NCI-H345 (cell line): ENCODE measurements around the gene PI4KB.

Experiments
- DNase-seq: peaks from one replicate; lab custom pipeline; 2025; lab: John Stamatoyannopoulos, UW

PI4KB gene

DNA sequence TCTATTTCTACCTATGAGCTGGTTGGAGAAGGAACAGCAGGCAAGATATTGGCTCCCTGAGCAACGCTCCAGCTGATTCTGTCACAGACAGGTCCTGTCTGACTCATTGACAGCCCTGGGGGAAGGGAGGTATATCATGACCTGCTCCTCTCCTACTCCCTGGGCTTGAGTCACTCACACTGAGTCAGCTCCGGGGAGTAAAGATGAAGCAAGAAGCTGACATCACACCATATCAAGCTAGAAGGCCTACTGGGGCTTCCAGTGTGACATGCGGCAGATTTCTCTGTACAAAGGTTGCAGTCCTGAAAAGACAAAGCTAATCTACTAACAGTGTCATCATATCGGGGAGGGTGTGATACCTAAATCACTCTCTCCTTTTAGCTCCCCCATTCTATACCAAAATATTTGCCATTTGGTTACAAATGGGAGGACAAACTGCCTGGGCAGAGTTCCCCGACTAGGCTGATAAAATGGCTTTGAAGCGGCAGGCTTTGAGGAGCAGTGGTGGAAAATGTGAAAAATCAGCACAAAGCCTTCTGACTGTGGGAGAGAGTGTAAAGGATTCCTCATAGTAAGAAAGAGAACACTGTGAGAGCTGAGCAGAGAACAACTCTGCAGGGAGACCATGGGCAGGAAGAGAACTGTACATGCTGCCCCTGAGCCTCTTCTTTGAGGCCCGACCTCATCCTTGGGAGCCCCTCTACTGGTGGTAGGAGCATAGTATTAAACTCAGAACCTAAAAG is 15.5 kb downstream of the PI4KB start:
- no peak for DNase-seq

- no peak for DNase-seq
Measured at GRCh38 chr1:151311011-151311410, 16.2 kb downstream of the PI4KB start.

DNA sequence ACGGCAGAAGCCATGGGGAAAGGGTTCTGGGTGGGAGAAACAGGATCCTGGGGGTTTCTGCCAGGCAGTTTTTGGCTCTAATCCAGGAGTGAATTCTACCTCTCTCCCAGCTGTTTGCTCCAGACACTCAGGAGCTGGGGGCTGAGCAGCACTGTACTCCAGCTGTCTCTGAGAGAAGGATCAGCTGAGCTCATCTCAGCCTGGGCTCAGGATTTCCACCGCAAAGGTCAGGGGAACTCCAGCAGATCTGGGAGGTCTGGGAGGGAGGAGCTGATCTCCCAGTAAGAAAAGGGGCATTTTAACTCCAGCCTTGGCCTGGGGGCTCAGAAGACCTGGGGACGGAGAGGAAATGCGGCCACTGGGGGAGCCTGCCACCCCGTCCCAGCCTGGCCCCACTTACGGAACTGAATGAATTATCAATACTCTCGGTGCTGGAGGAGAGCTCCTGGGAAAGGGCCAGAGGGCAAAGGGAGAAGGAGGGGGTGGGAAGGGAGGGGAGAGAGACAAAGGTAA is 17.3 kb downstream of the PI4KB start:
- DNase-seq: no peak

- no peak for DNase-seq
Measured at GRCh38 chr1:151294742-151295462, 32.3 kb downstream of the PI4KB start.

- DNase-seq: no peak
Measured at GRCh38 chr1:151293093-151293492, 34.1 kb downstream of the PI4KB start.

GRCh38 chr1:151292207-151293030 is 34.8 kb downstream of the PI4KB start:
- DNase-seq: no peak

- no peak for DNase-seq
Measured at GRCh38 chr1:151290709-151291303, 36.4 kb downstream of the PI4KB start.

GRCh38 chr1:151289991-151290708 is 37.1 kb downstream of the PI4KB start:
- DNase-seq: no peak

- DNase-seq: no peak
Measured at GRCh38 chr1:151289080-151289935, 37.9 kb downstream of the PI4KB start.

DNA sequence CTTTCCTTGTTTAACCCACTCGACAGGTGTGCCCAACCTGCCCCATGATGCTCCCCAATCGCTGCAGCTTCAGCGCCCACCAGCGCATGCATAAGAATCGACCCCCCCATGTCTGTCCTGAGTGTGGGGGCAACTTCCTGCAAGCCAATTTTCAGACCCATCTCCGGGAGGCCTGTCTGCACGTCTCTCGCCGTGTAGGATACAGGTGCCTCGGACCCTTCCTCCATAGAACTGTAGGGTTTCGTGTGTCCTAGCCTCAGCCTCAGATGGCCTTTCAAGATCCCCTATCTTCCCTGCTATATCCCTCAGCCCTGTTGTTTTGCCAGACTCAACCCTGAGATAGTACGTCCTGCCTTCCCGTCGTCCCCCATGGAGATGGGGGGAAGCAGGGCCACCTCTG is 38.7 kb downstream of the PI4KB start:
- no peak for DNase-seq

DNA sequence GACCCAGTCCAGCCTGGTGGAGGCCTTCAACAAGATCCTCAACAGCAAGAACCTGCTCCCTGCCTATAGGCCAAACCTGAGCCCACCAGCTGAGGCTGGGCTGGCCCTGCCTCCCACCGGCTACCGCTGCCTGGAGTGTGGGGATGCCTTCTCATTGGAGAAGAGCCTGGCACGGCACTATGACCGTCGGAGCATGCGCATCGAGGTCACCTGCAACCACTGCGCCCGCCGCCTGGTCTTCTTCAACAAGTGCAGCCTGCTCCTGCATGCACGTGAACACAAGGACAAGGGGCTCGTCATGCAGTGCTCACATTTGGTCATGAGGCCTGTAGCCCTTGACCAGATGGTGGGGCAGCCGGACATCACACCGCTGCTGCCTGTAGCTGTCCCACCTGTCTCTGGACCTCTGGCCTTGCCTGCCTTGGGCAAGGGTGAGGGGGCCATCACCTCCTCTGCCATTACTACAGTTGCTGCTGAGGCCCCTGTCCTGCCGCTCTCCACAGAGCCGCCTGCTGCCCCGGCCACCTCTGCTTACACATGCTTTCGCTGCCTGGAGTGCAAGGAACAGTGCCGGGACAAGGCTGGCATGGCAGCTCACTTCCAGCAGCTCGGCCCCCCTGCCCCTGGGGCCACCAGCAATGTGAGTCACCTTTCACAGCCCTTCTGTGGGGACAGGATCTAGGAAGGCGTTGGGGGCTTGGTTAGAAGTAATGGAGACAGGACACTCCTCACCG is 39.3 kb downstream of the PI4KB start:
- DNase-seq: no peak

DNA sequence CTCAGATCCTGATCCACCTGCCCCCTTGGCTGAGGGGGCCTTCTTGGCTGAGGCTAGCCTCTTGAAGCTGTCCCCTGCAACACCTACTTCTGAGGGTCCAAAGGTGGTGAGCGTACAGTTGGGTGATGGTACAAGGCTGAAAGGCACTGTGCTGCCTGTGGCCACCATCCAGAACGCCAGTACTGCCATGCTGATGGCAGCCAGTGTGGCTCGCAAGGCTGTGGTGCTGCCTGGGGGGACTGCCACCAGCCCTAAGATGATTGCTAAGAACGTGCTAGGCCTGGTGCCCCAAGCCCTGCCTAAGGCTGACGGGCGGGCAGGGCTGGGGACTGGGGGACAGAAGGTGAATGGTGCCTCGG is 39.9 kb downstream of the PI4KB start:
- no peak for DNase-seq

GRCh38 chr1:151286619-151287340 is 40.4 kb downstream of the PI4KB start:
- DNase-seq: no peak

- no peak for DNase-seq
Measured at GRCh38 chr1:151284013-151284577, 43.1 kb downstream of the PI4KB start.

DNA sequence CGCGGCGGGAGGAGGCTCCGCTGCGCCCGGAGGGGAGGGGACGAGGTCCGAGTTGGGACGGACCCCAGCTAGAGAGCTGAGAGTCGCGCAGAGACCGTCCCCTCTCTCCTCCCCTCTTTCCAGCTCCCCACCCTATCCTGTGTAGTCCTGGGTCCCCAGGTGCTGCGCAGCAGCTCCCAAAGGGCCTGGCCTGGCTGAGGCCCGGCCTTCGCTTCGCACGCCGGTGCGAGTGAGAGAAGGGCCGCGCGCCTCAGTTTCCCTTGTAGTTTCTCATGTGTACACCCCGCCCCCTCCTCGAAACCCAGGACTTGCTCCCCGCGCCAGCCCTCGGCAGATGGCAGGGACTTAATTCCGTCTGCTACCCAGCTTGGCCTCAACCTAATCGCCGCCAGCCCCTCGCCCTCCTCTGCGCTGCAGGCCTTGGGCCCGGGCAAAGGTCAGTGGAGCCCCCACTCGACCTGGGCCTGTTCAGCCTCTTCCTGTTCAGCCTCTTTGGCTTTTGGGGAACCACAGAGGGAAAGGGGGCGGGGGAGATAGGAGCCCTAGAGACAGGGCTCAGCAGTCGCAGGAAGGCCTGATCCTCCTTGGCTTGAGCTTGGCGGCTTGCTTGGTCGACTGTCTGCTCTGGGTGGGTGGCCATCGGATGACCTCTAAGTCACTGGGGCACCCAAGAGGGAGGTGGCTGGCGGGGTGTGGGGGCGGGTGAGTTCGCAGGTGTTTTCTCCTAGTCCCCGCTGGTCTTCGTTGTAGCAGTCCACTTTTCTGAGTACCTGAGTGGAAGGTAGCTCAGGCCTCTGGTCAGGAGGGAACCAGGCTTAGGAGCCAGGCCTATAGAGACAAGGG is 44.1 kb downstream of the PI4KB start:
- peak; percentile 62 for DNase-seq

- peak; percentile 100 for DNase-seq
Measured at GRCh38 chr1:151281969-151282882, 45.0 kb downstream of the PI4KB start, which contains the start of gene ZNF687. Gene ZNF687 (plus strand): TSS chr1:151282299. CDS start chr1:151286292, 3,993 bp downstream.
